Mammary epithelial cell (primary cell): ENCODE measurements around the gene EED.

Experiments used
- EZH2 ChIP-seq: IDR thresholded peaks from 2 replicates; pipeline ENCODE4 v1.6.1; 2012; ENCODE audit warnings: low read length, inconsistent platforms, borderline replicate concordance
- TF ChIP-seq, protein P1 (sequence below), 2 donors: IDR thresholded peaks in 1 of 2; conservative IDR thresholded peaks in 1 of 2; 2 replicates each; pipeline ENCODE4 v1.5.1; 2011 to 2012; ENCODE audit warnings: inconsistent platforms in 2 of 2, low read length in 2 of 2, mild to moderate bottlenecking in 2 of 2, control low read depth in 1 of 2, low read depth in 1 of 2; ENCODE audit not compliant: insufficient read depth in 1 of 2; ENCODE audit errors: extremely low read depth in 1 of 2

- TF ChIP-seq, protein P1, sequence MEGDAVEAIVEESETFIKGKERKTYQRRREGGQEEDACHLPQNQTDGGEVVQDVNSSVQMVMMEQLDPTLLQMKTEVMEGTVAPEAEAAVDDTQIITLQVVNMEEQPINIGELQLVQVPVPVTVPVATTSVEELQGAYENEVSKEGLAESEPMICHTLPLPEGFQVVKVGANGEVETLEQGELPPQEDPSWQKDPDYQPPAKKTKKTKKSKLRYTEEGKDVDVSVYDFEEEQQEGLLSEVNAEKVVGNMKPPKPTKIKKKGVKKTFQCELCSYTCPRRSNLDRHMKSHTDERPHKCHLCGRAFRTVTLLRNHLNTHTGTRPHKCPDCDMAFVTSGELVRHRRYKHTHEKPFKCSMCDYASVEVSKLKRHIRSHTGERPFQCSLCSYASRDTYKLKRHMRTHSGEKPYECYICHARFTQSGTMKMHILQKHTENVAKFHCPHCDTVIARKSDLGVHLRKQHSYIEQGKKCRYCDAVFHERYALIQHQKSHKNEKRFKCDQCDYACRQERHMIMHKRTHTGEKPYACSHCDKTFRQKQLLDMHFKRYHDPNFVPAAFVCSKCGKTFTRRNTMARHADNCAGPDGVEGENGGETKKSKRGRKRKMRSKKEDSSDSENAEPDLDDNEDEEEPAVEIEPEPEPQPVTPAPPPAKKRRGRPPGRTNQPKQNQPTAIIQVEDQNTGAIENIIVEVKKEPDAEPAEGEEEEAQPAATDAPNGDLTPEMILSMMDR (conservative IDR thresholded peaks at IDR 0.05 in 1 of 2, IDR thresholded peaks at IDR 0.05 in 1 of 2; ENCODE audit: extremely low read depth in 1 of 2, insufficient read depth in 1 of 2, low read depth in 1 of 2, low read length in 2 of 2), result no peak
- no peak for TF ChIP-seq EZH2
Measured at GRCh38 chr11:86255896-86256295, 11.3 kb downstream of the EED start.
